HL-60 (cell line): Measurements from ENCODE around the gene FBXL2.

ENCODE experiments used
- DNase-seq, 2 experiments: peaks; one replicate each; pipeline ENCODE4 v3.0.0-alpha.2; 2010 to 2020; ENCODE audit warnings: low read depth in 1 of 2, low spot score in 1 of 2
- H3K27ac ChIP-seq: fragments of 250-450 bp; sonication (Bioruptor Pico); replicated peaks from 2 replicates; pipeline ENCODE4 v1.5.1; 2020; ENCODE audit warnings: mild to moderate bottlenecking, moderate library complexity
- H3K27me3 ChIP-seq: fragments of 250-450 bp; sonication (Bioruptor Pico); 2 replicates; pipeline ENCODE4 v1.5.1; 2021; ENCODE audit warnings: mild to moderate bottlenecking, moderate library complexity; ENCODE audit not compliant: insufficient read depth, poor library complexity, severe bottlenecking
- H3K4me3 ChIP-seq: replicated peaks from 2 replicates; pipeline ENCODE4 v1.5.1; 2011; ENCODE audit warnings: mild to moderate bottlenecking, control low read depth, low read length; ENCODE audit not compliant: insufficient read depth
- CTCF ChIP-seq: IDR thresholded peaks from one replicate; pipeline ENCODE4 v1.5.1; 2011; ENCODE audit warnings: low read length, control low read depth, inconsistent platforms; ENCODE audit not compliant: insufficient read depth
- GABPA ChIP-seq: IDR thresholded peaks from 2 replicates; pipeline ENCODE4 v1.6.1; 2012; ENCODE audit warnings: low read depth
- POLR2AphosphoS5 ChIP-seq: IDR thresholded peaks from 2 replicates; pipeline ENCODE4 v1.6.1; 2012; ENCODE audit warnings: low read depth
- SPI1 ChIP-seq: IDR thresholded peaks from 2 replicates; pipeline ENCODE4 v1.6.1; 2012; ENCODE audit warnings: low read depth, mild to moderate bottlenecking, borderline replicate concordance
- TF ChIP-seq, protein P1 (sequence below): IDR thresholded peaks from 2 replicates; pipeline ENCODE4 v1.6.1; 2012; ENCODE audit warnings: low read depth; ENCODE audit not compliant: insufficient replicate concordance

The FBXL2 gene

GRCh38 chr3:33392144-33392543 is 114.9 kb downstream of the FBXL2 start:
- no peak for DNase-seq
- TF ChIP-seq POLR2AphosphoS5, result no peak
- no peak overlapping the region for H3K27ac ChIP-seq
- H3K4me3 ChIP-seq, result no peak overlapping the region
- H3K27me3 ChIP-seq, result no peaks in the 10 kb centered on the region

DNA sequence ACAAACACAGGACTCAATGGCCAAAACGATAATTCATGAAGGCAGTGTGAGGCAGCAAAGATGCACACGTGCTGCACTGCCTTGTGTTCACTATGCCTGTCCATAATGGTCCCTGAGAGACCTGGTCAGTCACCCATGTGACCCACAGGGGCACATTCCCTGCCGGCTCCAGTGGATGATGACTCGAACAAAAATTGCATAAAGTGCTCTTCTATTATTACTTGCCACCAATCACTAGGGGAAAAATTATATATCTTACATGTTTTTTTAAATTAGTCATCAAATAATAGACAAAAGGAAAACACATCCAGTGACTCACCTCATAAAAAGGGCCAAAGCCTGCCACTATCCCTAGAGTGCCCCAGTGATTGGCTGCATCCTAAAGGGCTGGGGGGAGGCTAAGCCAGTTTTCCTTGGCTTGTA is 115.5 kb downstream of the FBXL2 start:
- no peak overlapping the region for H3K4me3 ChIP-seq
- DNase-seq, result no peak
- no peak overlapping the region for H3K27ac ChIP-seq
- TF ChIP-seq, protein P1, sequence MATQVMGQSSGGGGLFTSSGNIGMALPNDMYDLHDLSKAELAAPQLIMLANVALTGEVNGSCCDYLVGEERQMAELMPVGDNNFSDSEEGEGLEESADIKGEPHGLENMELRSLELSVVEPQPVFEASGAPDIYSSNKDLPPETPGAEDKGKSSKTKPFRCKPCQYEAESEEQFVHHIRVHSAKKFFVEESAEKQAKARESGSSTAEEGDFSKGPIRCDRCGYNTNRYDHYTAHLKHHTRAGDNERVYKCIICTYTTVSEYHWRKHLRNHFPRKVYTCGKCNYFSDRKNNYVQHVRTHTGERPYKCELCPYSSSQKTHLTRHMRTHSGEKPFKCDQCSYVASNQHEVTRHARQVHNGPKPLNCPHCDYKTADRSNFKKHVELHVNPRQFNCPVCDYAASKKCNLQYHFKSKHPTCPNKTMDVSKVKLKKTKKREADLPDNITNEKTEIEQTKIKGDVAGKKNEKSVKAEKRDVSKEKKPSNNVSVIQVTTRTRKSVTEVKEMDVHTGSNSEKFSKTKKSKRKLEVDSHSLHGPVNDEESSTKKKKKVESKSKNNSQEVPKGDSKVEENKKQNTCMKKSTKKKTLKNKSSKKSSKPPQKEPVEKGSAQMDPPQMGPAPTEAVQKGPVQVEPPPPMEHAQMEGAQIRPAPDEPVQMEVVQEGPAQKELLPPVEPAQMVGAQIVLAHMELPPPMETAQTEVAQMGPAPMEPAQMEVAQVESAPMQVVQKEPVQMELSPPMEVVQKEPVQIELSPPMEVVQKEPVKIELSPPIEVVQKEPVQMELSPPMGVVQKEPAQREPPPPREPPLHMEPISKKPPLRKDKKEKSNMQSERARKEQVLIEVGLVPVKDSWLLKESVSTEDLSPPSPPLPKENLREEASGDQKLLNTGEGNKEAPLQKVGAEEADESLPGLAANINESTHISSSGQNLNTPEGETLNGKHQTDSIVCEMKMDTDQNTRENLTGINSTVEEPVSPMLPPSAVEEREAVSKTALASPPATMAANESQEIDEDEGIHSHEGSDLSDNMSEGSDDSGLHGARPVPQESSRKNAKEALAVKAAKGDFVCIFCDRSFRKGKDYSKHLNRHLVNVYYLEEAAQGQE, result no peak
- no peak for TF ChIP-seq POLR2AphosphoS5
- no peak for TF ChIP-seq GABPA
- no peak for TF ChIP-seq SPI1
- TF ChIP-seq CTCF, result no peak
- H3K27me3 ChIP-seq, result no peaks in the 10 kb centered on the region

- no peak for DNase-seq
- Histone ChIP-seq H3K4me3 (no peak overlapping the region), H3K27ac (no peak overlapping the region), H3K27me3 (no peaks in the 10 kb centered on the region)
- TF ChIP-seq POLR2AphosphoS5 (no peak), SPI1 (no peak), CTCF (no peak), GABPA (no peak)
- TF ChIP-seq, protein P1, result no peak
Measured at GRCh38 chr3:33394403-33395054, 117.3 kb downstream of the FBXL2 start.

DNA sequence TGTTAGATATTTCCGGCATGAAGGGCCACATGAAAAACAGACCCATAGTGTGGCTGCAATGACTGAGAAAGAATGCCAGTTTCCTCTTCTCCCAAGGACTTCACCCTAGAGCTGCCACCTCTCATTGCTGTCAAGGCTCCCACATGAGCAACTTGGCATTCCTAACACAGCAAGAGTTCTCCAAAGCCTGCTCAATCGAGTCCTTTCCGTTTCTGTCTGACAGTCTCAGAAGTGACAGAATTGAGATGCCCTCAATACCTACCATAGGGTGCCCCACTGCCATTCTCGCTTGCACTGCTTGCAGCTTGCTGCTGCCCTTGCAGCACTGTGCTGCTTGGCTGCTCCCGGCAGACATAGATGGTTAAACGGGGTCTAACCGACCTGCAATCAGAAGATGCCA is 118.7 kb downstream of the FBXL2 start:
- Histone ChIP-seq H3K27ac (no peak overlapping the region), H3K4me3 (no peak overlapping the region), H3K27me3 (no peaks in the 10 kb centered on the region)
- no peak for DNase-seq
- TF ChIP-seq, protein P1, result no peak
- TF ChIP-seq CTCF, result no peak
- TF ChIP-seq SPI1, result no peak
- no peak for TF ChIP-seq POLR2AphosphoS5
- no peak for TF ChIP-seq GABPA
